Daoy (cell line): ENCODE measurements around the gene YPEL3. TPM values are rescaled to one million over a fixed set of nuclear protein-coding genes. Genes with fewer than 3 reads are reported as not detected.

Experiments
- DNase-seq: peaks from one replicate; pipeline ENCODE4 v3.0.0-alpha.2; 2015; ENCODE audit warnings: low read depth
- total RNA-seq: library from RNA; depleted of rRNA; stranded (reverse); fragments of >200 nt; shearing (Covaris generic); gene quantifications from 2 replicates; pipeline ENCODE4 v1.2.3, GENCODE V29; 2014; rRNA removed

The YPEL3 gene
- total RNA-seq, 1 experiment from 2014 or later = 1.0 TPM

DNA sequence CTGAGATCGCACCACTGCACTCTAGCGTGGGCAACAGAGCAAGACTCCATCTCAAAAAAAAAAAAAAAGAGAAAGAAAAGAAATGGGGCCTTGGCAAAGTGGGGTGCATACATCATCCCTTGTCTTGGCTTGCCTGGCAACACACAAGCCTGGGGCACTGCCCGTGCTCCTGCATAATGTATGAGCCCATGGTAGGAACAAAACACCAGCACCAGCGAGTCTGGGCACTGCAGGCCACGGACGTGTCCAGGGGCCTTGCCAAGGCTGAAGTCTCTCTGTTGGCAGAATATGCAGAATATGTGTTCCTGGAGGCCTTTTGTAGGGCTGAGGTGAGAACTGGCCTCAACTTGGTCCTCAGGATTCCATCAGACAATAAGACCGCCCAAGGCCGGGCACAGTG, 46.1 kb downstream of the YPEL3 start:
- no peak for DNase-seq

DNA sequence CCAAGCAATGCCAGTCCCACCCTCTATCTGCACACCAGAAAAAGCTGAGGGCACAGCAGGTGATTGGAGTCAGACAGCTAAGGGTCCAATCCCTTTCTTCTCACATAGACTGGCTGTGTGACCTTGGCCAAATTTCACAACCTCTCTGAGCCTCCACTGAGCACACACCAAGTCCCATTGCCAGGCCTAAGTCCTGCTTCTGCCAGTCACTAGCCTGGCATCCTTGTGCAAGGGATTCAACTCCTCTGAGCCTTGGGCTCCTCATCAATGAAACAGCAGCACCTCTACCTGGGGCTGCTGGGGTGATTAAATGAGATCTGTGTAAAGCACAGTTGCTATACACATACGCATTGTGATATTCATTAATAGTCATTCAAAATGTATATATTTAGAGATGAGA, 49.4 kb downstream of the YPEL3 start:
- no peak for DNase-seq

DNA sequence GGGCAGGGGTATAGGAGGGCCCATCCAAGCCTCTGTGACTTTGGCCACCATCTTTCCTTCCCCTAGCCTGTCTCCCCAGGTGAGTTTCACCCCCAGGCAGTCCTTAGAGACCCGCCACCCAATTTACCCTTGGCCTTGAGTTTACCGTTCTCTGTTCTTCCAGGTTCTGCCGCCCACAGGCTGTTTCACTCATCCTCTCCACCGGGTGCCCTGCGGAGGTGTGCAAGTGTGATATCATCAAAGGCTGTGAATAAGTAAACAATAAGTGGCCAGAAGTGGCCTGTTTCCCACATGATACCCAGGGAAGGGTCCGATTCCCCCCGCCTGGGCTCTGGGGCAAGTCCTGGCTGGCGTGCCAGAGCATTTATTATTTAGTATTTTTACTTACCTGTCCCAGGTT, 49.8 kb downstream of the YPEL3 start:
- DNase-seq = no peak

Other genes starting within 250 kb of the YPEL3 start
- 33.5 and 46.1 TPM in 2 replicates for gene CDIPT, start 233.0 kb downstream of the YPEL3 start, total RNA-seq
- gene SEZ6L2, start 196.7 kb downstream of the YPEL3 start, total RNA-seq = 2.6 and 27.0 TPM in 2 replicates
- 0.89 and 2.2 TPM in 2 replicates for gene ASPHD1, start 195.7 kb downstream of the YPEL3 start, total RNA-seq
- gene KCTD13, start 170.0 kb downstream of the YPEL3 start, total RNA-seq = 9.0 and 24.2 TPM in 2 replicates
- 39.8 and 41.9 TPM in 2 replicates for gene TMEM219, start 134.1 kb downstream of the YPEL3 start, total RNA-seq
- 25.2 and 26.5 TPM in 2 replicates for gene TAOK2, start 122.3 kb downstream of the YPEL3 start, total RNA-seq
- 8.8 and 14.0 TPM in 2 replicates for gene HIRIP3, start 100.6 kb downstream of the YPEL3 start, total RNA-seq
- gene INO80E, start 100.0 kb downstream of the YPEL3 start, total RNA-seq = 70.8 and 136 TPM in 2 replicates
- 0.18 TPM in 1 of 2 replicates, not detected in the other for gene DOC2A, start 85.2 kb downstream of the YPEL3 start, total RNA-seq
- not detected in 2 replicates for gene C16orf92, start 73.0 kb downstream of the YPEL3 start, total RNA-seq
- not detected in 2 replicates for gene TLCD3B, start 64.9 kb downstream of the YPEL3 start, total RNA-seq
- 781 and 887 TPM in 2 replicates for gene ALDOA, start 30.5 kb downstream of the YPEL3 start, total RNA-seq
- gene PPP4C, start 20.2 kb downstream of the YPEL3 start, total RNA-seq = 81.4 and 113 TPM in 2 replicates
- gene TBX6, start 4.3 kb downstream of the YPEL3 start, total RNA-seq = not detected in 2 replicates
- 0.57 and 0.77 TPM in 2 replicates for gene GDPD3, start 17.3 kb upstream of the YPEL3 start, total RNA-seq
- 7.6 and 11.3 TPM in 2 replicates for gene MAPK3, start 27.0 kb upstream of the YPEL3 start, total RNA-seq
- gene CORO1A, start 87.4 kb upstream of the YPEL3 start, total RNA-seq = 4.3 and 25.4 TPM in 2 replicates
- gene BOLA2B, start 97.5 kb upstream of the YPEL3 start, total RNA-seq = 1,051 and 1,320 TPM in 2 replicates
- 48.1 and 67.8 TPM in 2 replicates for gene SLX1A, start 97.7 kb upstream of the YPEL3 start, total RNA-seq
- gene SULT1A3, start 103.0 kb upstream of the YPEL3 start, total RNA-seq = 4.9 and 12.8 TPM in 2 replicates
- gene NPIPB13, start 152.3 kb upstream of the YPEL3 start, total RNA-seq = 0.86 and 1.1 TPM in 2 replicates